HepG2 (cell line): ENCODE measurements around the gene RPL18. TPM values are rescaled to one million over a fixed set of nuclear protein-coding genes. Genes with fewer than 3 reads are reported as not detected.

ENCODE experiments used
- BCLAF1 ChIP-seq: fragments of 450-650 bp; IDR thresholded peaks from 2 replicates; pipeline ENCODE4 v1.6.1; 2017; ENCODE audit warnings: mild to moderate bottlenecking
- GRHL1 ChIP-seq: sonication (generic); formaldehyde crosslinking; conservative IDR thresholded peaks from 2 replicates; pipeline ENCODE4 v1.8.0; 2022; ENCODE audit warnings: missing genetic modification reagents
- GZF1 ChIP-seq: sonication (generic); formaldehyde crosslinking; IDR thresholded peaks from 2 replicates; pipeline ENCODE4 v1.5.1; 2020; ENCODE audit warnings: mild to moderate bottlenecking, missing genetic modification reagents
- PPARG ChIP-seq: conservative IDR thresholded peaks from 2 replicates; pipeline ENCODE4 v1.6.1; 2016; ENCODE audit warnings: missing biosample characterization, missing genetic modification reagents
- SMARCE1 ChIP-seq: fragments of 450-650 bp; IDR thresholded peaks from 2 replicates; pipeline ENCODE4 v1.6.1; 2017; ENCODE audit warnings: borderline replicate concordance
- SP5 ChIP-seq: IDR thresholded peaks from 2 replicates; pipeline ENCODE4 v1.6.1; 2016; ENCODE audit warnings: low read depth, borderline replicate concordance
- ZBTB40 ChIP-seq, 2 experiments: fragments of 450-650 bp in 1 of 2; sonication (generic) in 1 of 2; formaldehyde crosslinking in 1 of 2; IDR thresholded peaks; 2 replicates each; pipeline versions ENCODE4 v1.6.1 to v1.8.0; 2016 to 2022; ENCODE audit warnings: antibody characterized with exemption in 1 of 2, mild to moderate bottlenecking in 1 of 2, missing genetic modification reagents in 1 of 2
- ZNF251 ChIP-seq: sonication (generic); formaldehyde crosslinking; IDR thresholded peaks from 2 replicates; pipeline ENCODE4 v1.9.0; 2021; ENCODE audit warnings: mild to moderate bottlenecking, missing genetic modification reagents
- ZNF800 ChIP-seq: sonication (generic); formaldehyde crosslinking; IDR thresholded peaks from 2 replicates; pipeline ENCODE4 v1.4.0; 2020; ENCODE audit warnings: missing genetic modification reagents
- polyA plus RNA-seq, 8 experiments: library from polyadenylated mRNA; depleted of rRNA in 3 of 8; stranded (reverse) in 7 of 8; unstranded in 1 of 8; fragments of >200 nt; fragmentation: Illumina TruSeq in 4 of 8; extraction: Trizol in 4 of 8; gene quantifications; 2 replicates each; pipeline versions ENCODE4 v1.2.1 to v1.2.3, GENCODE V29; 2011 to 2016; ENCODE audit warnings: low read depth in 4 of 8, missing spikeins in 1 of 8, mixed read lengths in 1 of 8; ENCODE audit not compliant: insufficient read depth in 1 of 8
- total RNA-seq, 5 experiments: library from RNA; depleted of rRNA; stranded (reverse); fragments of >200 nt; fragmentation: Illumina TruSeq; extraction: Trizol; gene quantifications; 2 replicates each; pipeline ENCODE4 v1.2.3, GENCODE V29; 2016; ENCODE audit warnings: low read depth in 1 of 5

The RPL18 gene
- total and polyA plus RNA-seq, 2 of the 13 experiments (the other 11 are each of a cell fraction or from before 2014, with no cell fraction given) = 1,485 to 1,639 TPM

- no peak for TF ChIP-seq ZBTB40 (IDR thresholded peaks at IDR 0.05)
- no peak for TF ChIP-seq ZBTB40 (CRISPR knock-in tag; IDR thresholded peaks at IDR 0.05)
- TF ChIP-seq SP5 (CRISPR knock-in tag) = peak; percentile 90; the same call in 1 of the 2 replicates
- 0 out of 2 replicates have a peak, but pooled peaks have one; percentile 24 for TF ChIP-seq ZNF800 (CRISPR knock-in tag)
- TF ChIP-seq SMARCE1 = no peak
- no peak for TF ChIP-seq BCLAF1
- no peak for TF ChIP-seq GZF1
- no peak for TF ChIP-seq GRHL1
- no peak for TF ChIP-seq ZNF251 (CRISPR knock-in tag)
- no peak; the same call in 1 of the 2 replicates for TF ChIP-seq PPARG (CRISPR knock-in tag)
Observed at GRCh38 chr19:48634424-48635262, 15.7 kb upstream of the RPL18 start (continued).
